ENCODE measurements around the gene NAP1L2. TPM values are rescaled to one million over a fixed set of nuclear protein-coding genes. Genes with fewer than 3 reads are reported as not detected.
"Not testable (repeated sequence)": the region's sequence is repeated elsewhere in the genome, so short reads cannot be mapped to it uniquely, and the experiment has no call there.

The NAP1L2 gene
- total and polyA plus RNA-seq, 2 donors (not counting 3 experiments of a cell fraction or from before 2014, with no cell fraction given) = 0.23 to 1.1 TPM

DNA sequence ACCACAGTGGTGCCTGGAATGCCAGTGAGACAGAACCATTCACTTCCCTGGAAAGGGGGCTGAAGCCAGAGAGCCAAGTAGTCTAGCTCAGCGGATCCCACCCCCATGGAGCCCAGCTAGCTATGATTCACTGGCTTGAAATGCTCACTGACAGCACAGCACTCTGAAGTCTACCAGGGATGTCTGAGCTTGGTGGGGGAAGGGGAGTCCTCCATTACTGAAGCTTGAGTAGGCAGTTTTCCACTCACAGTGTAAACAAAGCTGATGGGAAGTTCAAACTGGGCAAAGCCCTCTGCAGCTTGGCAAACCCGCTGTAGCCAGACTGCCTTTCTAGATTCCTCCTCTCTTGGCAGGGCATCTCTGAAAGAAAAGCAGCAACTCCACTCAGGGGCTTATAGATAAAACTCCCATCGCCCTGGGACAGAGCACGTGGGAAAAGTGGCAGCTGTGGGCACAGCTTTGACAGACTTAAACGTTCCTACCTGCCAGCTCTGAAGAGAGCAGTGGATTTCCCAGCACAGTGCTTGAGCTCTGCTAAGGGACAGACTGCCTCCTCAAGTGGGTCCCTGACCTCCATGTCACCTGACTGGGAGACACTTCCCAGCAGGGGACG lies 32.0 kb downstream of the NAP1L2 start:
- dilution Hi-C loops (cut with MboI; ENCODE audit: extremely low pct_ligation_motif_present, low sequenced_read_pairs) (no loop called here), intact Hi-C loops (cut with micrococcal nuclease) (no loop called here)
- ChIA-PET CTCF (no interaction called here), POLR2A (no interaction called here)
- Histone ChIP-seq H3K9me1 (replicated peaks; ENCODE audit: control insufficient read depth, extremely low read depth, insufficient read depth, low read length) (no peaks in the 10 kb centered on the region), H3K36me3 (ENCODE audit: control insufficient read depth in 2 of 2, extremely low read depth in 1 of 2, insufficient read depth in 2 of 2, low read length in 2 of 2) (no peaks in the 10 kb centered on the region), H4K20me1 (replicated peaks; ENCODE audit: control insufficient read depth, extremely low read depth, insufficient read depth, low read length) (no peaks in the 10 kb centered on the region), H3K27ac (ENCODE audit: insufficient read depth, low read depth, low read length) (no peak overlapping the region), H2AFZ (ENCODE audit: low read depth, low read length) (no peak overlapping the region), H3K9ac (replicated peaks; ENCODE audit: extremely low read depth, insufficient read depth, low read length) (no peak overlapping the region), H3K4me2 (ENCODE audit: insufficient read depth, low read length) (no peak overlapping the region), H3K9me3 (replicated peaks; ENCODE audit: control insufficient read depth, insufficient read depth, low read length) (no peaks in the 10 kb centered on the region), H3K27me3 (ENCODE audit: control insufficient read depth in 2 of 2, insufficient read depth in 2 of 2, low read length in 2 of 2) (no peaks in the 10 kb centered on the region), H3K4me3 (replicated peaks in 1 of 3; ENCODE audit: insufficient read depth in 1 of 3, low read depth in 1 of 3, low read length in 3 of 3) (no peak overlapping the region), H3K4me1 (ENCODE audit: control insufficient read depth, extremely low read depth, insufficient read depth, low read length) (no peaks in the 10 kb centered on the region), H3K79me2 (ENCODE audit: control insufficient read depth, insufficient read depth, low read length) (no peaks in the 10 kb centered on the region)
- FAIRE-seq (no peak), DNase-seq (ENCODE audit: low read depth, low spot score) (no peak)
- TF ChIP-seq GATA2 (IDR thresholded peaks at IDR 0.05; ENCODE audit: insufficient read depth, insufficient read length, low read depth, low read length) = no peak
- TF ChIP-seq POLR2A (IDR thresholded peaks at IDR 0.05; ENCODE audit: low read depth, low read length) = no peak
- TF ChIP-seq EZH2 (IDR thresholded peaks at IDR 0.05; ENCODE audit: borderline replicate concordance, low read depth, low read length, severe bottlenecking) = no peak
- no peak for TF ChIP-seq MYC (IDR thresholded peaks at IDR 0.05; ENCODE audit: low read depth, low read length)
- TF ChIP-seq POLR2AphosphoS5 (IDR thresholded peaks at IDR 0.05; ENCODE audit: insufficient read depth, low read depth, low read length) = no peak
- no peak for TF ChIP-seq JUN (IDR thresholded peaks at IDR 0.05; ENCODE audit: borderline replicate concordance, insufficient read depth, insufficient read length, low read depth)
- TF ChIP-seq, protein P1, sequence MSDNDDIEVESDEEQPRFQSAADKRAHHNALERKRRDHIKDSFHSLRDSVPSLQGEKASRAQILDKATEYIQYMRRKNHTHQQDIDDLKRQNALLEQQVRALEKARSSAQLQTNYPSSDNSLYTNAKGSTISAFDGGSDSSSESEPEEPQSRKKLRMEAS (IDR thresholded peaks at IDR 0.05; ENCODE audit: insufficient read depth, insufficient read length) = no peak
- no TSS peak for BruUV-seq (replicated peaks)

DNA sequence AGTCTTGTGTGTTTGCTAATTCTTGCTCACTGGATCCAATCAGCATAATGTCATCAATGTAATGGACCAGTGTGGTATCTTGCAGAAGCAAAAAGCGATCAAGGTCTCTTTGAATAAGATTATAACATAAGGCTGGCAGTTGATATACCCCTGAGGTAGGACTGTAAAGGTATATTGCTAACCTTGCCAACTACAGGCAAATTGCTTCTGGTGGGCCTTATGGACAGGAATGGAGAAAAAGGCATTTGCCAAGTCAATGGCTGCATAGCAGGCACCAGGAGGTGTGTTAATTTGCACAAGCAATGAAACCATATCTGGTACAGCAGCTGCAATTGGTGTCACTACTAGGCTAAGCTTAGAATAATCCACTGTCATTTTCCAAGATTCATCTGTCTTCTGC lies 45.7 kb downstream of the NAP1L2 start:
- H3K4me3 ChIP-seq (replicated peaks in 1 of 3; ENCODE audit: insufficient read depth in 1 of 3, low read depth in 1 of 3, low read length in 3 of 3); H3K27ac ChIP-seq (ENCODE audit: insufficient read depth, low read depth, low read length); DNase-seq (ENCODE audit: low read depth, low spot score); intact Hi-C loops (cut with micrococcal nuclease); BruUV-seq (replicated peaks); FAIRE-seq; H3K27me3 ChIP-seq (ENCODE audit: control insufficient read depth in 2 of 2, insufficient read depth in 2 of 2, low read length in 2 of 2); H3K9me1 ChIP-seq (replicated peaks; ENCODE audit: control insufficient read depth, extremely low read depth, insufficient read depth, low read length); H3K9me3 ChIP-seq (replicated peaks; ENCODE audit: control insufficient read depth, insufficient read depth, low read length); CTCF ChIA-PET; H3K4me1 ChIP-seq (ENCODE audit: control insufficient read depth, extremely low read depth, insufficient read depth, low read length); dilution Hi-C loops (cut with MboI; ENCODE audit: extremely low pct_ligation_motif_present, low sequenced_read_pairs); POLR2A ChIA-PET; H3K9ac ChIP-seq (replicated peaks; ENCODE audit: extremely low read depth, insufficient read depth, low read length); H3K36me3 ChIP-seq (ENCODE audit: control insufficient read depth in 2 of 2, extremely low read depth in 1 of 2, insufficient read depth in 2 of 2, low read length in 2 of 2); H3K79me2 ChIP-seq (ENCODE audit: control insufficient read depth, insufficient read depth, low read length); H3K4me2 ChIP-seq (ENCODE audit: insufficient read depth, low read length); H2AFZ ChIP-seq (ENCODE audit: low read depth, low read length); H4K20me1 ChIP-seq (replicated peaks; ENCODE audit: control insufficient read depth, extremely low read depth, insufficient read depth, low read length): not testable (repeated sequence)

Other genes with a start within 250 kb of the NAP1L2 start
- gene PABPC1L2B, start 211.9 kb downstream of the NAP1L2 start, total RNA-seq = not detected in 2 replicates
- not detected in 2 replicates for gene PABPC1L2B, start 211.9 kb downstream of the NAP1L2 start, polyA plus RNA-seq
- not detected in 2 replicates for gene PABPC1L2A, start 135.3 kb downstream of the NAP1L2 start, total RNA-seq
- not detected in 2 replicates for gene PABPC1L2A, start 135.3 kb downstream of the NAP1L2 start, polyA plus RNA-seq
- not detected in 2 replicates for gene CDX4, start 232.2 kb upstream of the NAP1L2 start, total RNA-seq
- gene CDX4, start 232.2 kb upstream of the NAP1L2 start, polyA plus RNA-seq = not detected in 2 replicates